Thymus (tissue), 14 donors: ENCODE measurements around the gene RNASET2. TPM values are rescaled to one million over a fixed set of nuclear protein-coding genes. Genes with fewer than 3 reads are reported as not detected.

Experiments
- DNase-seq, 9 donors: peaks; one replicate each; pipeline ENCODE4 v3.0.0-alpha.2; 2013; ENCODE audit warnings: low spot score in 9 of 9, low read depth in 6 of 9, missing footprints in 1 of 9
- H3K27ac ChIP-seq, 2 donors: one replicate each; pipeline ENCODE4 v1.5.1; 2013; ENCODE audit warnings: control low read depth in 1 of 2, low read depth in 1 of 2, low read length in 1 of 2, mild to moderate bottlenecking in 1 of 2, moderate library complexity in 1 of 2
- H3K27me3 ChIP-seq, 2 donors: one replicate each; pipeline ENCODE4 v1.5.1; 2013; ENCODE audit warnings: low read length in 1 of 2; ENCODE audit not compliant: control insufficient read depth in 2 of 2, insufficient read depth in 1 of 2
- H3K36me3 ChIP-seq, 2 donors: one replicate each; pipeline ENCODE4 v1.5.1; 2013; ENCODE audit warnings: low read length in 1 of 2, mild to moderate bottlenecking in 1 of 2, moderate library complexity in 1 of 2; ENCODE audit not compliant: control insufficient read depth in 2 of 2, insufficient read depth in 2 of 2
- H3K4me1 ChIP-seq, 2 donors: one replicate each; pipeline ENCODE4 v1.5.1; 2013; ENCODE audit warnings: low read length in 2 of 2; ENCODE audit not compliant: control insufficient read depth in 2 of 2, insufficient read depth in 2 of 2
- H3K4me3 ChIP-seq, 2 donors: one replicate each; pipeline ENCODE4 v1.5.1; 2013; ENCODE audit warnings: low read length in 2 of 2, control low read depth in 1 of 2, mild to moderate bottlenecking in 1 of 2
- H3K9me3 ChIP-seq, 2 donors: one replicate each; pipeline ENCODE4 v1.5.1; 2013; ENCODE audit warnings: low read length in 1 of 2, mild to moderate bottlenecking in 1 of 2; ENCODE audit not compliant: control insufficient read depth in 2 of 2, insufficient read depth in 1 of 2
- WGBS: extraction: QIAGEN DNeasy Blood & Tissue Kit; methylation state at CpG from one replicate; pipeline ENCODE4 v1.1.7; 2013; 5-methylcytosine and 5-hydroxymethylcytosine counted together
- long read RNA-seq, 10 donors: transcript quantifications; one replicate each; lab custom pipeline, GENCODE V29; 2026
- polyA plus RNA-seq: library from polyadenylated mRNA; stranded (reverse); fragments of 200-250 nt; gene quantifications from one replicate; pipeline ENCODE4 v1.2.3, GENCODE V29; 2013
- total RNA-seq: library from RNA; stranded (reverse); fragments of 120-200 nt; gene quantifications from one replicate; pipeline ENCODE4 v1.2.4, GENCODE V29; 2013
- donor health status: healthy.

RNASET2 gene
- 72.2 TPM for total RNA-seq
- 151 TPM for polyA plus RNA-seq
- long read RNA-seq, donor 1, partial matches to known transcripts: 0 of 1 reads
- long read RNA-seq, donor 1, other reads (novel, unspliced or antisense): 0 of 1 reads
- long read RNA-seq, donor 2: 0 reads
- long read RNA-seq, donor 3, transcript RNASET2-201 (9 exons, 1,220 nt): minor isoform, 7 of 104 reads
- long read RNA-seq, donor 3, transcript RNASET2-210 (9 exons, 1,375 nt): major isoform, 67 of 104 reads
- long read RNA-seq, donor 3, partial matches to known transcripts: 25 of 104 reads
- long read RNA-seq, donor 3, other reads (novel, unspliced or antisense): 0 of 104 reads
- long read RNA-seq, donor 4, transcript RNASET2-210 (9 exons, 1,375 nt): major isoform, 19 of 27 reads
- long read RNA-seq, donor 4, partial matches to known transcripts: 5 of 27 reads
- long read RNA-seq, donor 4, other reads (novel, unspliced or antisense): 0 of 27 reads
- long read RNA-seq, donor 5, transcript RNASET2-212 (2 exons, 2,280 nt): minor isoform, 12 of 105 reads
- long read RNA-seq, donor 5, transcript RNASET2-210 (9 exons, 1,375 nt): major isoform, 60 of 105 reads
- long read RNA-seq, donor 5, partial matches to known transcripts: 27 of 105 reads
- long read RNA-seq, donor 5, other reads (novel, unspliced or antisense): 0 of 105 reads
- long read RNA-seq, donor 6, transcript RNASET2-210 (9 exons, 1,375 nt): major isoform, 28 of 34 reads
- long read RNA-seq, donor 6, partial matches to known transcripts: 0 of 34 reads
- long read RNA-seq, donor 6, other reads (novel, unspliced or antisense): 0 of 34 reads
- long read RNA-seq, donor 7, transcript RNASET2-210 (9 exons, 1,375 nt): major isoform, 16 of 22 reads
- long read RNA-seq, donor 7, partial matches to known transcripts: 0 of 22 reads
- long read RNA-seq, donor 7, other reads (novel, unspliced or antisense): 0 of 22 reads
- long read RNA-seq, donor 8, transcript RNASET2-210 (9 exons, 1,375 nt): major isoform, 9 of 15 reads
- long read RNA-seq, donor 8, partial matches to known transcripts: 5 of 15 reads
- long read RNA-seq, donor 8, other reads (novel, unspliced or antisense): 0 of 15 reads
- long read RNA-seq, donor 9, transcript RNASET2-210 (9 exons, 1,375 nt): major isoform, 25 of 29 reads
- long read RNA-seq, donor 9, partial matches to known transcripts: 0 of 29 reads
- long read RNA-seq, donor 9, other reads (novel, unspliced or antisense): 0 of 29 reads
- long read RNA-seq, donor 10, transcript RNASET2-210 (9 exons, 1,375 nt): major isoform, 24 of 28 reads
- long read RNA-seq, donor 10, partial matches to known transcripts: 0 of 28 reads
- long read RNA-seq, donor 10, other reads (novel, unspliced or antisense): 0 of 28 reads

- WGBS: 1% methylated on average over 71 of the region's 71 CpGs
- peak in 8 of 9 donors; percentile 80 to 95 (median 89) for DNase-seq
- Histone ChIP-seq H3K27ac (peak within 1 kb of the TSS; percentile 93 to 99), H3K27me3 (peaks cover 0 to 2% of the 10 kb centered on the region in 2 donors), H3K36me3 (peaks cover 0 to 6% of the 10 kb centered on the region in 2 donors), H3K4me3 (peak within 1 kb of the TSS; percentile 68 to 77), H3K9me3 (peaks cover 0 to 3% of the 10 kb centered on the region in 2 donors), H3K4me1 (peaks cover 30 to 73% of the 10 kb centered on the region in 2 donors)
Observed at GRCh38 chr6:166956444-166957086, at the start of gene RNASET2. RNASET2 (minus strand) TSS chr6:166956550; CDS start chr6:166956182, 368 bp downstream.

GRCh38 chr6:167005350-167006159 is 49.2 kb upstream of the RNASET2 start:
- 96% methylated on average over 12 of the region's 12 CpGs for WGBS
- H3K4me1 ChIP-seq: peaks cover 3 to 7% of the 10 kb centered on the region in 2 donors
- peaks cover 24 to 57% of the 10 kb centered on the region in 2 donors for H3K36me3 ChIP-seq
- H3K4me3 ChIP-seq: no peak overlapping the region
- no peaks in the 10 kb centered on the region for H3K27me3 ChIP-seq
- H3K27ac ChIP-seq: no peak overlapping the region
- DNase-seq: no peak
- H3K9me3 ChIP-seq: no peaks in the 10 kb centered on the region

- Histone ChIP-seq H3K4me3 (no peak overlapping the region), H3K36me3 (peaks cover 5 to 29% of the 10 kb centered on the region in 2 donors), H3K27ac (no peak overlapping the region), H3K9me3 (no peaks in the 10 kb centered on the region), H3K4me1 (peaks cover 9 to 15% of the 10 kb centered on the region in 2 donors), H3K27me3 (no peaks in the 10 kb centered on the region)
- WGBS: 97% methylated on average over 2 of the region's 2 CpGs
- no peak for DNase-seq
Observed at GRCh38 chr6:167000759-167001158, 44.4 kb upstream of the RNASET2 start.

GRCh38 chr6:166999884-167000253 is 43.5 kb upstream of the RNASET2 start:
- DNase-seq: peak in 1 of 9 donors; percentile 49
- Histone ChIP-seq H3K9me3 (no peaks in the 10 kb centered on the region), H3K4me3 (peak overlapping the region; percentile 91 to 93), H3K27me3 (no peaks in the 10 kb centered on the region), H3K27ac (peak overlapping the region in 1 of 2 donors; percentile 46), H3K36me3 (peaks cover 0 to 24% of the 10 kb centered on the region in 2 donors), H3K4me1 (peaks cover 9 to 15% of the 10 kb centered on the region in 2 donors)
- WGBS: 5% methylated on average over 10 of the region's 10 CpGs

GRCh38 chr6:166999145-166999883 is 43.0 kb upstream of the RNASET2 start, which contains the start of gene CEP43:
CEP43 (plus strand) TSS chr6:166999397; CDS start chr6:166999413, 16 bp downstream.
- Histone ChIP-seq H3K36me3 (peaks cover 0 to 25% of the 10 kb centered on the region in 2 donors), H3K9me3 (no peaks in the 10 kb centered on the region), H3K27me3 (no peaks in the 10 kb centered on the region), H3K4me1 (peaks cover 9 to 15% of the 10 kb centered on the region in 2 donors), H3K4me3 (peak within 1 kb of the TSS; percentile 91 to 93), H3K27ac (peak within 1 kb of the TSS; percentile 62 to 68)
- WGBS: under 1% methylated on average over 93 of the region's 93 CpGs
- DNase-seq: peak; percentile 65 to 95 (median 88)

- Histone ChIP-seq H3K9me3 (no peaks in the 10 kb centered on the region), H3K36me3 (peaks cover 0 to 19% of the 10 kb centered on the region in 2 donors), H3K27ac (peak overlapping the region in 1 of 2 donors; percentile 46), H3K27me3 (no peaks in the 10 kb centered on the region), H3K4me1 (peaks cover 9 to 15% of the 10 kb centered on the region in 2 donors), H3K4me3 (peak overlapping the region; percentile 91 to 93)
- under 1% methylated on average over 96 of the region's 96 CpGs for WGBS
- peak in 3 of 9 donors; percentile 19 to 24 (median 22) for DNase-seq
Observed at GRCh38 chr6:166998256-166999144, 42.1 kb upstream of the RNASET2 start.
